GM12878 (cell line): Measurements from ENCODE around the gene DOCK2. TPM values are rescaled to one million over a fixed set of nuclear protein-coding genes. Genes with fewer than 3 reads are reported as not detected.

Source experiments
- ATAC-seq: fragments of 200-7000 bp; cut with Tn5 transposase; 3 replicates; pipeline ENCODE4 v1.9.1; 2020; ENCODE audit warnings: mild to moderate bottlenecking, moderate library complexity
- BruUV-seq: library from RNA; stranded (reverse); fragments of 400-500 nt; replicated peaks from 2 replicates; lab custom pipeline; 2021; lab: Mats Ljungman, UMichigan
- CTCF ChIA-PET: fragments of 300-600 bp; sonication (Branson Sonifier 250); formaldehyde crosslinking; extraction: SDS; loops from one replicate; lab custom pipeline; 2021; ENCODE audit warnings: inconsistent platforms; lab: Yijun Ruan, JAX
- POLR2A ChIA-PET: fragments of 350-600 bp; formaldehyde crosslinking; extraction: SDS; loops from one replicate; lab custom pipeline; 2021; ENCODE audit warnings: inconsistent platforms; lab: Charles Lee
- RAD21 ChIA-PET: fragments of 300-600 bp; sonication (Branson Sonifier 250); formaldehyde crosslinking; loops from one replicate; lab custom pipeline; 2023; ENCODE audit warnings: antibody characterized with exemption; ENCODE audit not compliant: unreplicated experiment; lab: Charles Lee
- SMC1A ChIA-PET: fragments of 300-600 bp; sonication (Branson Sonifier 250); formaldehyde crosslinking; loops from one replicate; lab custom pipeline; 2023; ENCODE audit not compliant: unreplicated experiment, uncharacterized antibody; lab: Charles Lee
- DNase-seq: peaks from one replicate; pipeline ENCODE4 v3.0.0-alpha.2; 2011; ENCODE audit warnings: low read depth, low spot score
- FAIRE-seq: peaks from 3 replicates; lab custom pipeline; 2011; peaks lifted over from hg19 to GRCh38; lab: Jason Lieb, UNC
- H2AFZ ChIP-seq: 2 replicates; pipeline ENCODE4 v1.6.0; 2011; ENCODE audit warnings: low read depth, low read length, control low read depth; ENCODE audit not compliant: control insufficient read depth
- H3K27ac ChIP-seq: 2 replicates; pipeline ENCODE4 v1.5.1; 2011; ENCODE audit warnings: control low read depth; ENCODE audit not compliant: control insufficient read depth, insufficient read depth
- H3K27me3 ChIP-seq, 2 experiments: replicated peaks in 1 of 2; 2 replicates each; pipeline versions ENCODE4 v1.6.0 to v1.6.1; 2011; ENCODE audit warnings: low read length in 1 of 2; ENCODE audit not compliant: control insufficient read depth in 2 of 2, insufficient read depth in 2 of 2
- H3K36me3 ChIP-seq, 2 experiments: 2 replicates each; pipeline ENCODE4 v1.5.1; 2011; ENCODE audit warnings: low read length in 1 of 2; ENCODE audit not compliant: control insufficient read depth in 2 of 2, insufficient read depth in 2 of 2
- H3K4me1 ChIP-seq: 2 replicates; pipeline ENCODE4 v1.6.1; 2011; ENCODE audit warnings: mild to moderate bottlenecking, low read length, moderate library complexity, mixed read lengths; ENCODE audit not compliant: control insufficient read depth, insufficient read depth
- H3K4me2 ChIP-seq: 2 replicates; pipeline ENCODE4 v1.6.0; 2011; ENCODE audit warnings: control low read depth; ENCODE audit not compliant: control insufficient read depth, insufficient read depth
- H3K4me3 ChIP-seq: fragments of 200-600 bp; sonication (generic); 2 replicates; pipeline ENCODE4 v1.5.1; 2016
- H3K79me2 ChIP-seq: 2 replicates; pipeline ENCODE4 v1.6.0; 2011; ENCODE audit warnings: low read length; ENCODE audit not compliant: control insufficient read depth, insufficient read depth
- H3K9ac ChIP-seq: 2 replicates; pipeline ENCODE4 v1.8.0; 2011; ENCODE audit warnings: low read length, control low read depth, mixed read lengths; ENCODE audit not compliant: control insufficient read depth, insufficient read depth
- H3K9me3 ChIP-seq: replicated peaks from 3 replicates; pipeline ENCODE4 v1.5.1; 2011; ENCODE audit warnings: mild to moderate bottlenecking, low read length; ENCODE audit not compliant: control insufficient read depth, insufficient read depth
- H4K20me1 ChIP-seq: 2 replicates; pipeline ENCODE4 v1.6.0; 2011; ENCODE audit not compliant: control insufficient read depth, insufficient read depth
- CREM ChIP-seq: IDR thresholded peaks from 2 replicates; pipeline ENCODE4 v1.6.1; 2014; ENCODE audit warnings: antibody characterized with exemption, low read depth
- GATAD2B ChIP-seq: fragments of 450-650 bp; conservative IDR thresholded peaks from 2 replicates; pipeline ENCODE4 v1.6.1; 2017; ENCODE audit warnings: low read depth, mild to moderate bottlenecking, moderate library complexity
- HCFC1 ChIP-seq: fragments of 150-350 bp; IDR thresholded peaks from 2 replicates; pipeline ENCODE4 v1.6.1; 2014; ENCODE audit warnings: low read length
- KAT2A ChIP-seq: conservative IDR thresholded peaks from 2 replicates; pipeline ENCODE4 v1.6.1; 2011; ENCODE audit warnings: low read depth, low read length; ENCODE audit not compliant: control insufficient read depth
- NFYB ChIP-seq: IDR thresholded peaks from 2 replicates; pipeline ENCODE4 v1.6.1; 2011; ENCODE audit warnings: low read depth, mild to moderate bottlenecking, low read length, improper control_type of control experiment, moderate library complexity; ENCODE audit not compliant: insufficient read depth
- PAX5 ChIP-seq: IDR thresholded peaks from 2 replicates; pipeline ENCODE4 v1.6.1; 2011; ENCODE audit warnings: low read depth, low read length, borderline replicate concordance
- POLR2AphosphoS2 ChIP-seq: IDR thresholded peaks from 2 replicates; pipeline ENCODE4 v1.6.1; 2011; ENCODE audit warnings: low read depth, mild to moderate bottlenecking, low read length, improper control_type of control experiment, moderate library complexity
- PRDM15 ChIP-seq: fragments of 450-650 bp; formaldehyde crosslinking; IDR thresholded peaks from 2 replicates; pipeline ENCODE4 v1.4.0; 2020; ENCODE audit warnings: mild to moderate bottlenecking, moderate library complexity
- RFX5 ChIP-seq: IDR thresholded peaks from 2 replicates; pipeline ENCODE4 v1.6.1; 2011; ENCODE audit warnings: low read depth, low read length, improper control_type of control experiment
- SMAD1 ChIP-seq: fragments of 450-650 bp; IDR thresholded peaks from 2 replicates; pipeline ENCODE4 v1.6.1; 2018; ENCODE audit warnings: mild to moderate bottlenecking, low read depth; ENCODE audit not compliant: partially characterized antibody
- TCF7 ChIP-seq: IDR thresholded peaks from 2 replicates; pipeline ENCODE4 v1.6.1; 2014; ENCODE audit warnings: antibody characterized with exemption, borderline replicate concordance
- ZBTB40 ChIP-seq: fragments of 450-650 bp; IDR thresholded peaks from 2 replicates; pipeline ENCODE4 v1.6.1; 2016; ENCODE audit warnings: mild to moderate bottlenecking, moderate library complexity, borderline replicate concordance
- ZNF687 ChIP-seq: fragments of 450-650 bp; IDR thresholded peaks from 2 replicates; pipeline ENCODE4 v1.6.1; 2017; ENCODE audit warnings: mild to moderate bottlenecking, moderate library complexity
- WGBS: methylation state at CpG from one replicate; pipeline ENCODE4 v1.1.6; 2016; ENCODE audit warnings: low lambda C conversion rate; ENCODE audit not compliant: insufficient replicate concordance, insufficient coverage; ENCODE audit errors: missing lambda C conversion rate; 5-methylcytosine and 5-hydroxymethylcytosine counted together
- in situ Hi-C: fragments of 300-500 bp; cut with MboI; formaldehyde crosslinking; loops from 9 replicates; pipeline ENCODE4 v1.14.3; 2018; ENCODE audit warnings: mixed read lengths
- intact Hi-C: fragments of 100-400 bp; cut with micrococcal nuclease; formaldehyde crosslinking; loops from one replicate; pipeline ENCODE4 v1.14.2; 2022; ENCODE audit not compliant: unreplicated experiment
- polyA plus RNA-seq, 11 experiments: library from polyadenylated mRNA; depleted of rRNA in 4 of 11; unstranded in 6 of 11; stranded (reverse) in 5 of 11; fragments of >200 nt; fragmentation: Nextera tagmentation in 4 of 11; fragmentation: Illumina TruSeq in 1 of 11; extraction: Ambion mirVana in 4 of 11; extraction: Trizol in 1 of 11; gene quantifications; 1 replicate in 1 of 11; 2 replicates in 10 of 11; pipeline versions ENCODE4 v1.2.1 to v1.2.3, GENCODE V29; 2011 to 2016; ENCODE audit warnings: inconsistent platforms in 2 of 11, missing spikeins in 2 of 11, low read depth in 1 of 11
- total RNA-seq, 4 experiments: library from RNA; depleted of rRNA in 3 of 4; stranded (reverse); fragments of >200 nt in 3 of 4; fragmentation: Illumina TruSeq in 1 of 4; extraction: Trizol in 1 of 4; gene quantifications; 2 replicates each; pipeline versions ENCODE4 v1.2.1 to v1.2.3, GENCODE V29; 2013 to 2021

DOCK2 gene
- total and polyA plus RNA-seq, 10 of the 15 experiments (the other 5 are each of a cell fraction or from before 2014, with no cell fraction given) = 34.2 to 192 (median 118) TPM

GRCh38 chr5:169880785-169881184 lies 243.7 kb downstream of the DOCK2 start:
- DNase-seq (no peak), ATAC-seq (no peak), FAIRE-seq (no peak)
- Histone ChIP-seq H3K9ac (no peak overlapping the region), H3K27ac (no peak overlapping the region), H3K4me3 (no peak overlapping the region), H3K9me3 (no peaks in the 10 kb centered on the region), H3K36me3 (peaks cover 4 to 13% of the 10 kb centered on the region in 2 experiments), H3K27me3 (no peaks in the 10 kb centered on the region), H3K79me2 (no peaks in the 10 kb centered on the region; the same call in 1 of the 2 replicates), H3K4me2 (no peak overlapping the region), H2AFZ (no peak overlapping the region), H3K4me1 (no peaks in the 10 kb centered on the region; the same call in 1 of the 2 replicates), H4K20me1 (no peaks in the 10 kb centered on the region)
- ChIA-PET RAD21 (no interaction called here), SMC1A (interaction anchor here (0.8 to 0.9 kb wide), 2 partner anchors 11 to 107 kb away, joined by 3 read pairs; no protein-coding TSS in a partner anchor), POLR2A (no interaction called here), CTCF (no interaction called here)
- 93% methylated on average over 2 of the region's 2 CpGs for WGBS
- intact Hi-C loops = no loop called here
- BruUV-seq = no TSS peak
- in situ Hi-C loops = no loop called here
- no peak for TF ChIP-seq KAT2A
- no peak for TF ChIP-seq TCF7
- TF ChIP-seq RFX5 = no peak
- TF ChIP-seq POLR2AphosphoS2 = no peak
- TF ChIP-seq GATAD2B = no peak
- no peak for TF ChIP-seq PRDM15 (CRISPR knock-in tag)
- no peak for TF ChIP-seq ZBTB40
- no peak for TF ChIP-seq ZNF687
- TF ChIP-seq CREM = no peak
- TF ChIP-seq PAX5 = no peak
- TF ChIP-seq HCFC1 = no peak
- no peak for TF ChIP-seq NFYB
- no peak for TF ChIP-seq SMAD1
